ENCODE data around the gene ATF6.

DNA sequence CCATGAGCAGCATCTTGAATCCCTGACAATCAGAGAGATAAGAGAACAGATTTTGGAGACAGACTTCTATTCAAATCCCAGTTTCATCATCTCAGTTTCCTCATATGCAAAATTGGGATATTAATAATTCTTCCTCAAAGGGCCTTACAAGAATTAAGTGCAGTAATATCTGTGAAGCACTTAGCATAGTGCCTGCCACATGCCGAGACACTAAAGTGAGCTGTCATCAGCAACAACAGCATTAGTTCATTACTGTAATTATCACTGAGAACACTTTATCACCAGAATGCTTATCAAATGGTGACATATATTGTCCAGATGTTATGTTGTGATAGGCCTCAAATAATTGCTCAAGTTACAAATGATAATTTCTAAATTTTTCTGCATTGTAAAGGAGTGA is 45.7 kb upstream of the ATF6 start:
- TF ChIP-seq, protein P1, sequence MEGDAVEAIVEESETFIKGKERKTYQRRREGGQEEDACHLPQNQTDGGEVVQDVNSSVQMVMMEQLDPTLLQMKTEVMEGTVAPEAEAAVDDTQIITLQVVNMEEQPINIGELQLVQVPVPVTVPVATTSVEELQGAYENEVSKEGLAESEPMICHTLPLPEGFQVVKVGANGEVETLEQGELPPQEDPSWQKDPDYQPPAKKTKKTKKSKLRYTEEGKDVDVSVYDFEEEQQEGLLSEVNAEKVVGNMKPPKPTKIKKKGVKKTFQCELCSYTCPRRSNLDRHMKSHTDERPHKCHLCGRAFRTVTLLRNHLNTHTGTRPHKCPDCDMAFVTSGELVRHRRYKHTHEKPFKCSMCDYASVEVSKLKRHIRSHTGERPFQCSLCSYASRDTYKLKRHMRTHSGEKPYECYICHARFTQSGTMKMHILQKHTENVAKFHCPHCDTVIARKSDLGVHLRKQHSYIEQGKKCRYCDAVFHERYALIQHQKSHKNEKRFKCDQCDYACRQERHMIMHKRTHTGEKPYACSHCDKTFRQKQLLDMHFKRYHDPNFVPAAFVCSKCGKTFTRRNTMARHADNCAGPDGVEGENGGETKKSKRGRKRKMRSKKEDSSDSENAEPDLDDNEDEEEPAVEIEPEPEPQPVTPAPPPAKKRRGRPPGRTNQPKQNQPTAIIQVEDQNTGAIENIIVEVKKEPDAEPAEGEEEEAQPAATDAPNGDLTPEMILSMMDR (IDR thresholded peaks at IDR 0.05; ENCODE audit: low read length): no peak
- TF ChIP-seq EZH2phosphoT487 (IDR thresholded peaks at IDR 0.05; ENCODE audit: low read length) (no peak), EZH2 (optimal IDR thresholded peaks at IDR 0.05; ENCODE audit: low read depth, low read length) (no peak)

Data from MM.1S (cell line).